Measurements from ENCODE around the gene WDR77. TPM values are rescaled to one million over a fixed set of nuclear protein-coding genes. Genes with fewer than 3 reads are reported as not detected.

The WDR77 gene
- total RNA-seq, 1 donor from 2014 or later, result 27.3 TPM

DNA sequence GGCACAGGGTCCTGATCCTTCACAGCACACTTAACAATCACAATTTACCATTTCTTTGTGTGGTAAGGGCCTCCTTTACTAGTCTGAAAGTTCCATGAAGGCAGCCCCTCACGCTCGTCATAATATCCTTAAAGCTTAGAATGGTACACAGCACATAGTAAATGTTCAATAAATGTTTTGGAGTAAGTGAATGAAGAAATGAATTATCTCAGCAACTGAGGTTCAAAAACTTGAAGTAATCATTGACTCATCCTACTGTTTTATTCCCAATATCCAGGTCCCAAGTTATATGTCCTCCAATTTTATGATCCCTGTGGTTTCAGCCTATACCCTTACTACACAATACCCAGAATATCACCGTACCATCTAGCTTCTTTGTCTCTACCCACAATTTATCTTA, 22.5 kb upstream of the WDR77 start:
- intact Hi-C loops (cut with micrococcal nuclease), result no loop called here
- no peak for DNase-seq
- ATAC-seq, result no peak

DNA sequence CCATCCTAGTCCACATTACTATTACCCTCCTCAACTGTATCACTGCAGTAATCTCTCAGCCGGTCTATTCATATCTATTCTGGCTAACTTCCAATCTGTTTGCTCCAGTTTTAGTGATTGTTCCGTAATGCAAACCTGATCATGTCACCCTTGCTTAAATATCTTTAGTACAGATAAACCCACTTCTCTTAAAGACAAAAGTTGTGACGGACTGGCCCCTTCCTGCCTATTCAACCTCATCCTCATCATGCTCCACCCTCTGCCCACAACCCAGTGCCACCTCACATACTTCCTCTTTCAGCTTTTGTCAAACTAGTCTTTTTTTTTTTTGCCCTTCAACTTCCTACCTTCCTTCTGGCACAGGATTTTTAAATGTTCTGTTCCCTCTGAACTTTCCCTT, 22.0 kb upstream of the WDR77 start:
- intact Hi-C loops (cut with micrococcal nuclease), result no loop called here

GRCh38 chr1:111470596-111470995, 21.5 kb upstream of the WDR77 start:
- no peak for ATAC-seq
- no peak for DNase-seq
- intact Hi-C loops (cut with micrococcal nuclease), result no loop called here

More for the DNA sequence above, 22.0 kb upstream of the WDR77 start:
- DNase-seq (peak; percentile 36), ATAC-seq (peak; percentile 56)

- DNase-seq, result no peak
- ATAC-seq, result no peak
- intact Hi-C loops (cut with micrococcal nuclease), result no loop called here
These were observed 20.5 kb upstream of the WDR77 start for GRCh38 chr1:111469539-111469938.

- intact Hi-C loops (cut with micrococcal nuclease), result no loop called here
- ATAC-seq (no peak), DNase-seq (no peak)
These were observed 19.7 kb upstream of the WDR77 start for GRCh38 chr1:111468717-111469100.

- DNase-seq (no peak), ATAC-seq (peak; percentile 70)
- intact Hi-C loops (cut with micrococcal nuclease), result no loop called here
These were observed 19.0 kb upstream of the WDR77 start for GRCh38 chr1:111467865-111468716.

GRCh38 chr1:111466480-111466879, 17.4 kb upstream of the WDR77 start:
- DNase-seq, result no peak
- intact Hi-C loops (cut with micrococcal nuclease), result no loop called here
- ATAC-seq, result no peak

- DNase-seq, result no peak
- intact Hi-C loops (cut with micrococcal nuclease), result no loop called here
These were observed 16.7 kb upstream of the WDR77 start for GRCh38 chr1:111465754-111466153.

DNA sequence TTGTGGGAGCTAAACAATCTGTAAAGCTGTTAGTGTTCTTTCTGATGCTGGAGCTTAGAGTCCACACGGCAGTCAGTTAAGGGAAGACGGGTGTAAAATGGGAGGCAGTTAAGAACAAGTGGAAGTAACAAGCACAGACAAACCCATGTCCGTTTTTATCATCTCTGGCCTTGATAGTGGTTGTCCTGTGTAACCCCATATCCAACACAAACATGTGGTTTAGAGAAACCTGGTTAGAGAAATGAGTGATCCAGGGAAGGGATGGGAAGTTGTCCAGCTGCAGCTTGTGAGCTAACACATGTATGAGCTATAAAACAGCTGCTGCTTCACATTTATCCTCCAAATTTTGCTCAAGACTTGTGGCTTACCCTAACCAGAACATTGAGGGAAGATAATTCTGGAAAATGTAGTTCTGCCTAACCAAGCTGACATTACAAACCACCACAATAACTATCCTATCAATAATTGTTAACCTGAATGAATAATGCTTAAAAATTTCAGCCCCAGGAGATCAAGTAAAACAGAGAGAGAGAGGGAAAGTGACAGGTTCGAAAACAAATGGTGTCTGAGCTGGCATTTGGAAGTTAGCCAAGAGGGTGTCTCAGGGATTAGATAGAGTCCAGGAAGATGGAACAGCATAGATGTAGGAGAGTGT, 14.1 kb upstream of the WDR77 start:
- ATAC-seq, result peak; percentile 18
- no peak for DNase-seq
- intact Hi-C loops (cut with micrococcal nuclease), result no loop called here

More at GRCh38 chr1:111465754-111466153, 16.7 kb upstream of the WDR77 start:
- no peak for ATAC-seq

GRCh38 chr1:111462370-111463028, 13.4 kb upstream of the WDR77 start:
- intact Hi-C loops (cut with micrococcal nuclease), result no loop called here
- peak; percentile 9 for ATAC-seq
- DNase-seq, result no peak

DNA sequence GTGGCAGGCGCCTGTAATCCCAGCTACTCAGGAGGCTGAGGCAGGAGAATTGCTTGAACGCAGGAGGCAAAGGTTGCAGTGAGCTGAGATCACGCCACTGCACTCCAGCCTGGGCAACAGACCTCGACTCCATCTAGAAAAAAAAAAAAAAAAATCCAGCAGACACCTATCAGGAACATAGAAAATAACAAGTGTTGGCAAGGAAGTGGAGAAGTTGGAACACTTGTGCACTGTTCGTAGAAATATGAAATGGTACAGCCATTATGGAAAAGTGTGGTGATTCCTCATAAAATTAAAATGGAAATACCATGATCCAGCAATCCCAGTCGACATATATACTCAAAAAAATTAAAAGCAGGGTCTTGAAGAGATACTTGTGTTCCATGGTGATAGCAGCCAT, 12.7 kb upstream of the WDR77 start:
- ATAC-seq (no peak), DNase-seq (no peak)
- intact Hi-C loops (cut with micrococcal nuclease), result no loop called here

GRCh38 chr1:111455642-111456031, 6.6 kb upstream of the WDR77 start:
- ATAC-seq (no peak), DNase-seq (no peak)
- intact Hi-C loops (cut with micrococcal nuclease), result no loop called here

DNA sequence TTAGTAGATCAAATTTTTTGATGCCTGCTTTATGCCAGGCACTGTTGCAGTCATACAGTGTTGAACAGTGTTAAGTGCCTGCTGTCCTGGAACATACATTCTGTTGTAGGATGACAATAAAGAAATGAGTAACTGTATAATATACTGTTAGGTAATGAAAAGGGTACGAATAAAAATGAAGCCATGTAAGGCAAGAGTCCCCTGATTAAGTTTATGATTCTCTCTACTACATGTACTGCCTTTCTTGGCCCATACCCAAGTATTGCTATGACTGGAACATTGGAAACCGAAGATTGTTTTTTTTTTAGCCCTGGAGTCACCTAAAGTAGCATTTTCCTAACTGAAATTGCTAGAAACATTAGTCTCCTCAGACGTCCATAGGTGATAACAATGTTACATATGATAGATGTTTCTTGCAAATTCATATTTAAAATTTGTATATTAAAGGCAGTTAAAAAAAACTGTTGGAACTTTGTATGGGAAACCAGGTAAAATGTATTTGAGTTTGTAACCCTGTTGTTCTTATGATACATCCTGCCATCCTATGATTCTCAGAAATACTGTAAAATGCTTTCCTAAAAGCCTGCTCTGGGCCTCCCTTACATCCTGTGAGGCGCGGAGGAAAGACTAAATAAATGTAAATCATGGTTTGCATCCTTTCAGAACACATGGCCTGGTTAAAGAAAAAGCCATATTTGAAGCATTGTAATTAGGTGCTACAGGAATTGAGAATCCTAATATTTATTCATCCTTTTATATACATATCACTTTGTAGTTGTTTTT, 6.0 kb upstream of the WDR77 start:
- DNase-seq (no peak), ATAC-seq (no peak)
- intact Hi-C loops (cut with micrococcal nuclease), result no loop called here

- ATAC-seq (no peak), DNase-seq (no peak)
- intact Hi-C loops (cut with micrococcal nuclease), result no loop called here
These were observed 4.7 kb upstream of the WDR77 start for GRCh38 chr1:111453706-111454105.

DNA sequence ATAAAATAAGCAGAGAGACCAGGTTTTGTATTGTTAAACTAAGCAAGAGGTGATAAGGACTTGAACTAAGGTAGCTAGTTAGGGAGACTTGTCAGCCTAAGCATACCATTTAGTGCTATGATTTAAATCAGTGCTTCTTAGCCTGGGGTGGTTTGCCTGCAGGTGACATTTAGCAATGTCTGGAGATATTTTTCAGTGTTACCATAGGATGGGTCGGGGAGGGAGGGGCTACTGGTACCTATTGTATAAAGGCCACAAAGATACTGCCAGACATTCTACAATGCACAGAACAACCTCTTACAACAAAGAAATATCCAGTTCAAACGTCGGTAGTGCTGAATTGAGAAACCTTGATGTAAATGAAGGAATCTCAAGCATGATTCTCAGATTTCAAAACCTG, 3.5 kb upstream of the WDR77 start:
- ATAC-seq, result no peak
- DNase-seq, result no peak
- intact Hi-C loops (cut with micrococcal nuclease), result no loop called here

DNA sequence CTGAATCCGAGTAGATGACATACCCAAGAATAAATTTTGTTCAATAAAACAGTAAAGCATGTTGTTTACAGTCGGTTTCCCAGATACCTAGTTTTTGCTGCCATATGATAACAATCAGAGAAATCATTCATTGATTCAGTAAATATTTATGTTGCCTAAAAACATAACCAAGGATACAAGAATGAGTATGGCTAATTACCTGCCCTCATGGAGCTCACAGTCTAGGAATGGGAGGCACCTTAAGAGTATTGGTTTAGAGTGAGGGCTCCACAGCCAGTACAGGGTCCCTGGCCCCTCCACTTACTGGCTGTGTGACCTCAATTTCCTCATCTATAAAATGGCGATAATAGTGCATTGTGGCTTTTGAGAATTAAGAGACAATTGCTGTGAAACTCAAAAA, 1.1 kb upstream of the WDR77 start:
- DNase-seq, result no peak
- no peak for ATAC-seq
- intact Hi-C loops (cut with micrococcal nuclease), result no loop called here

GRCh38 chr1:111449703-111450017, 604 bp upstream of the WDR77 start:
- no peak for ATAC-seq
- no peak for DNase-seq
- intact Hi-C loops (cut with micrococcal nuclease), result no loop called here

DNA sequence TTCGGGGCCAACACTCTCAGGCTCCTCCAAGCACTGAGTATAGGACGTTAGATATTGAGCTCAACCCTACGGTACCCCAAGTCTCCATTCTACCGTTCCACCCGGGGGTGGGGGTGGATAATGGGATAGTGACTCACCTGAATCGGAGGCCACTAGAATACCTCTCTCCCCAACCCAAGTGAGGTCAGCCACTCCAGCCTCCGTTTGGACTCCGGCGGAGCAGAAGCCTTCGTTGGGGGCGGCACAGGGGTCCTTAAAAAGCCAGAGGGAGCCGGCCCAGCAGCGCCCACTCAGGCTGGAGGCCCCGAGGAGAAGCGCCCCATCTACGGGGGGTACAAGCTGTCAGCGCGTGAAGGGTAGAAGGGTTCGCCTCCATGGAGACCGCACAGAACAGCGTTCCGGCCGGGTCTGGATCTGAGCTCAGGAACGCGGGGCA, 556 bp downstream of the WDR77 start:
- DNase-seq, result no peak
- intact Hi-C loops (cut with micrococcal nuclease), result no loop called here
- peak; percentile 2 for ATAC-seq

GRCh38 chr1:111446967-111447892, 1.8 kb downstream of the WDR77 start:
- ATAC-seq (no peak), DNase-seq (no peak)
- intact Hi-C loops (cut with micrococcal nuclease), result no loop called here

Measured in left ventricle myocardium superior (tissue), 1 donor.